HG02759 (cell line): Measurements from ENCODE around the gene GRIK4.
"Not testable (repeated sequence)": the region's sequence is repeated elsewhere in the genome, so short reads cannot be mapped to it uniquely, and the experiment has no call there.

Experiments
- ATAC-seq: cut with Tn5 transposase; IDR thresholded peaks from one replicate; pipeline ENCODE4 v1.9.1; 2021; ENCODE audit warnings: mild to moderate bottlenecking, moderate library complexity; ENCODE audit not compliant: unreplicated experiment

The GRIK4 gene

GRCh38 chr11:120511116-120511819 lies at the start of gene GRIK4:
Gene GRIK4, plus strand, starts transcription at chr11:120511748. Its CDS starts 148,571 bp downstream, at chr11:120660319.
- peak; percentile 93 for ATAC-seq

- no peak for ATAC-seq
Observed at GRCh38 chr11:120462825-120463224, 48.7 kb upstream of the GRIK4 start.

GRCh38 chr11:120465921-120466534 lies 45.5 kb upstream of the GRIK4 start:
- ATAC-seq: no peak

- ATAC-seq: no peak
Observed at GRCh38 chr11:120467627-120468026, 43.9 kb upstream of the GRIK4 start.

GRCh38 chr11:120471131-120471530 lies 40.4 kb upstream of the GRIK4 start:
- no peak for ATAC-seq

GRCh38 chr11:120471994-120472393 lies 39.6 kb upstream of the GRIK4 start:
- no peak for ATAC-seq

GRCh38 chr11:120473503-120473902 lies 38.0 kb upstream of the GRIK4 start:
- no peak for ATAC-seq

GRCh38 chr11:120482149-120482548 lies 29.4 kb upstream of the GRIK4 start:
- no peak for ATAC-seq

GRCh38 chr11:120484722-120485121 lies 26.8 kb upstream of the GRIK4 start:
- no peak for ATAC-seq

- ATAC-seq: no peak
Observed at GRCh38 chr11:120486138-120486537, 25.4 kb upstream of the GRIK4 start.

GRCh38 chr11:120489799-120490198 lies 21.7 kb upstream of the GRIK4 start:
- no peak for ATAC-seq

- ATAC-seq: no peak
Observed at GRCh38 chr11:120492486-120492885, 19.1 kb upstream of the GRIK4 start.

- ATAC-seq: no peak
Observed at GRCh38 chr11:120494595-120494994, 17.0 kb upstream of the GRIK4 start.

- ATAC-seq: no peak
Observed at GRCh38 chr11:120499088-120499487, 12.5 kb upstream of the GRIK4 start.

- no peak for ATAC-seq
Observed at GRCh38 chr11:120499859-120500258, 11.7 kb upstream of the GRIK4 start.

- ATAC-seq: no peak
Observed at GRCh38 chr11:120500414-120501071, 11.0 kb upstream of the GRIK4 start.

- no peak for ATAC-seq
Observed at GRCh38 chr11:120501440-120501839, 10.1 kb upstream of the GRIK4 start.

GRCh38 chr11:120501976-120502755 lies 9.4 kb upstream of the GRIK4 start:
- no peak for ATAC-seq

GRCh38 chr11:120503529-120503928 lies 8.0 kb upstream of the GRIK4 start:
- not testable (repeated sequence) for ATAC-seq

- no peak for ATAC-seq
Observed at GRCh38 chr11:120505801-120506425, 5.6 kb upstream of the GRIK4 start.
